ENCODE measurements around the gene PTPN6. TPM values are rescaled to one million over a fixed set of nuclear protein-coding genes. Genes with fewer than 3 reads are reported as not detected.
A peak's percentile ranks its signal among the peaks of the same experiment; 100 is the strongest.

The PTPN6 gene
- total RNA-seq, 1 donor from 2014 or later, result 7.0 TPM

GRCh38 chr12:6937481-6938352 lies 13.4 kb upstream of the PTPN6 start:
- peak; percentile 97 for DNase-seq (ENCODE audit: low spot score)
- intact Hi-C loops (cut with DNase I), result loop anchor here (5.0 kb wide), 1 partner anchor 35 kb away; the partner anchor contains the start of genes EMG1 and PHB2

GRCh38 chr12:6938353-6939190 lies 12.6 kb upstream of the PTPN6 start:
- DNase-seq (ENCODE audit: low spot score), result peak; percentile 76
- intact Hi-C loops (cut with DNase I), result loop anchor here (5.0 kb wide), 1 partner anchor 34 kb away; the partner anchor contains the start of genes EMG1 and PHB2

- intact Hi-C loops (cut with DNase I), result loop anchor here (5.0 kb wide), 1 partner anchor 33 kb away; the partner anchor contains the start of genes EMG1 and PHB2
- peak; percentile 73 for DNase-seq (ENCODE audit: low spot score)
These were observed 12.0 kb upstream of the PTPN6 start for GRCh38 chr12:6939191-6939540.

GRCh38 chr12:6941267-6941666 lies 9.9 kb upstream of the PTPN6 start:
- DNase-seq (ENCODE audit: low spot score), result no peak
- intact Hi-C loops (cut with DNase I), result loop anchor here (5.0 kb wide), 1 partner anchor 101 kb away; no protein-coding TSS in a partner anchor

GRCh38 chr12:6941782-6942181 lies 9.4 kb upstream of the PTPN6 start:
- intact Hi-C loops (cut with DNase I), result loop anchor here (5.0 kb wide), 1 partner anchor 101 kb away; no protein-coding TSS in a partner anchor
- no peak for DNase-seq (ENCODE audit: low spot score)

- intact Hi-C loops (cut with DNase I), result loop anchor here (5.0 kb wide), 1 partner anchor 100 kb away; no protein-coding TSS in a partner anchor
- no peak for DNase-seq (ENCODE audit: low spot score)
These were observed 8.9 kb upstream of the PTPN6 start for GRCh38 chr12:6942331-6942665.

GRCh38 chr12:6943389-6943721 lies 7.8 kb upstream of the PTPN6 start:
- intact Hi-C loops (cut with DNase I), result loop anchor here (5.0 kb wide), 1 partner anchor 99 kb away; no protein-coding TSS in a partner anchor
- DNase-seq (ENCODE audit: low spot score), result peak; percentile 90

GRCh38 chr12:6943722-6944380 lies 7.3 kb upstream of the PTPN6 start, which contains the start of the genes C12orf57 and RNU7-1:
Gene C12orf57, plus strand, starts transcription at chr12:6944022. Its CDS starts 100 bp downstream, at chr12:6944122.
Gene RNU7-1, plus strand, starts transcription at chr12:6943816.
- intact Hi-C loops (cut with DNase I), result loop anchor here (1.0 to 5.0 kb wide), 4 partner anchors 19 to 165 kb away; partner anchors contain the start of gene C1RL
- DNase-seq (ENCODE audit: low spot score), result no peak

GRCh38 chr12:6944381-6945186 lies 6.6 kb upstream of the PTPN6 start:
- intact Hi-C loops (cut with DNase I), result loop anchor here (1.0 to 5.0 kb wide), 4 partner anchors 20 to 165 kb away; partner anchors contain the start of gene C1RL
- peak; percentile 95 for DNase-seq (ENCODE audit: low spot score)

- intact Hi-C loops (cut with DNase I), result loop anchor here (2.0 kb wide), 1 partner anchor 21 kb away; no protein-coding TSS in a partner anchor
- no peak for DNase-seq (ENCODE audit: low spot score)
These were observed 5.5 kb upstream of the PTPN6 start for GRCh38 chr12:6945613-6946012.

GRCh38 chr12:6946033-6946919 lies 4.9 kb upstream of the PTPN6 start:
- intact Hi-C loops (cut with DNase I), result no loop called here
- no peak for DNase-seq (ENCODE audit: low spot score)

GRCh38 chr12:6946920-6947374 lies 4.2 kb upstream of the PTPN6 start:
- intact Hi-C loops (cut with DNase I), result no loop called here
- DNase-seq (ENCODE audit: low spot score), result no peak

GRCh38 chr12:6947615-6948014 lies 3.5 kb upstream of the PTPN6 start:
- peak; percentile 58 for DNase-seq (ENCODE audit: low spot score)
- intact Hi-C loops (cut with DNase I), result no loop called here

GRCh38 chr12:6948873-6949594 lies 2.1 kb upstream of the PTPN6 start:
- intact Hi-C loops (cut with DNase I), result no loop called here
- peak; percentile 73 for DNase-seq (ENCODE audit: low spot score)

GRCh38 chr12:6950401-6950801 lies 755 bp upstream of the PTPN6 start:
- intact Hi-C loops (cut with DNase I), result no loop called here
- peak; percentile 58 for DNase-seq (ENCODE audit: low spot score)

- intact Hi-C loops (cut with DNase I), result no loop called here
- DNase-seq (ENCODE audit: low spot score), result peak; percentile 77
These were observed 480 bp downstream of the PTPN6 start for GRCh38 chr12:6951551-6952120.

Measured in cardiac septum (tissue), 1 donor.